Ovary (tissue), 3 donors: ENCODE results near the gene MUSK.

Source experiments
- CTCF ChIP-seq, 3 donors: fragments of 450-650 bp in 2 of 3; fragments of 200-600 bp in 1 of 3; IDR thresholded peaks; one replicate each; pipeline versions ENCODE4 v1.5.1 to v1.8.0; 2016 to 2022; ENCODE audit warnings: antibody characterized with exemption in 3 of 3, mild to moderate bottlenecking in 1 of 3
- POLR2A ChIP-seq: fragments of 450-650 bp; IDR thresholded peaks from one replicate; pipeline ENCODE4 v1.6.1; 2017; ENCODE audit warnings: antibody characterized with exemption, mild to moderate bottlenecking, moderate library complexity
- donor health status: DM: no; HTN: no; CAD: no.

DNA sequence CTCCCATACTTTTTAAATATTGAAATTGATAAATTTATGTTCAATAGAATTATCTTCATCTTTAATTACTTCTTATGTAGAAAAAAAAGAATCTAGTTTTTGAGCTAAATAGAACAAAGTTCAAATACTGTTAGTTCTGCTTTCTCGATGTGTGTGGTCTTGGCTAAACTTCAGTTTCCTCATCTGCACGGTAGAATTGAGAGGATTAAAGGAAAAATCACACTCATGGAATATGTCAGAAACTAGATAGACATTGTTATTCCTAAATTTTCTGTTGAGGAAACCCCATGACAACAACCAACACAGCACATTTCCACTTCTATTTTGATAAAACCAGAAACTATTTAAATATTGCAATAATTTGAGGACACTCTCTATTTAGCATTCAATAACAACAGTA lies 100.3 kb downstream of the MUSK start:
- TF ChIP-seq CTCF (IDR thresholded peaks at IDR 0.05) = no peak
- TF ChIP-seq POLR2A = no peak
